HG03342 (cell line): ENCODE results near the gene SYCP1.
"Not testable (repeated sequence)": the region's sequence is repeated elsewhere in the genome, so short reads cannot be mapped to it uniquely, and the experiment has no call there.

Experiments used
- ATAC-seq: cut with Tn5 transposase; IDR thresholded peaks from one replicate; pipeline ENCODE4 v1.9.1; 2021; ENCODE audit warnings: mild to moderate bottlenecking, moderate library complexity; ENCODE audit not compliant: unreplicated experiment

SYCP1 gene

GRCh38 chr1:114854693-114855320, at the start of gene SYCP1:
Gene SYCP1 (plus strand): TSS chr1:114854863. CDS start chr1:114855465, 602 bp downstream.
- ATAC-seq, result no peak

- ATAC-seq, result no peak
These were observed 34.8 kb upstream of the SYCP1 start for GRCh38 chr1:114819869-114820268.

- no peak for ATAC-seq
These were observed 34.3 kb upstream of the SYCP1 start for GRCh38 chr1:114820392-114820791.

GRCh38 chr1:114821978-114822377, 32.7 kb upstream of the SYCP1 start:
- ATAC-seq, result no peak

GRCh38 chr1:114828251-114828650, 26.4 kb upstream of the SYCP1 start:
- ATAC-seq, result no peak

GRCh38 chr1:114830075-114830474, 24.6 kb upstream of the SYCP1 start:
- ATAC-seq, result not testable (repeated sequence)

- ATAC-seq, result no peak
These were observed 23.2 kb upstream of the SYCP1 start for GRCh38 chr1:114831276-114831994.

GRCh38 chr1:114832057-114832456, 22.6 kb upstream of the SYCP1 start:
- no peak for ATAC-seq

GRCh38 chr1:114833421-114833820, 21.2 kb upstream of the SYCP1 start:
- no peak for ATAC-seq

- ATAC-seq, result no peak
These were observed 10.4 kb upstream of the SYCP1 start for GRCh38 chr1:114844270-114844669.

- ATAC-seq, result no peak
These were observed 1.1 kb upstream of the SYCP1 start for GRCh38 chr1:114853584-114853983.

GRCh38 chr1:114861384-114861783, 6.7 kb downstream of the SYCP1 start:
- no peak for ATAC-seq

GRCh38 chr1:114892194-114892918, 37.7 kb downstream of the SYCP1 start:
- ATAC-seq, result no peak

GRCh38 chr1:114896795-114897194, 42.1 kb downstream of the SYCP1 start:
- ATAC-seq, result no peak

GRCh38 chr1:114901814-114902213, 47.2 kb downstream of the SYCP1 start:
- no peak for ATAC-seq

- ATAC-seq, result no peak
These were observed 47.7 kb downstream of the SYCP1 start for GRCh38 chr1:114902343-114902742.

GRCh38 chr1:114903480-114903879, 48.8 kb downstream of the SYCP1 start:
- no peak for ATAC-seq

- not testable (repeated sequence) for ATAC-seq
These were observed 61.1 kb downstream of the SYCP1 start for GRCh38 chr1:114915720-114916119.

GRCh38 chr1:114926607-114927006, 71.9 kb downstream of the SYCP1 start:
- ATAC-seq, result no peak

- ATAC-seq, result no peak
These were observed 72.7 kb downstream of the SYCP1 start for GRCh38 chr1:114927401-114927800.

GRCh38 chr1:114956570-114956969, 101.9 kb downstream of the SYCP1 start:
- no peak for ATAC-seq

GRCh38 chr1:114959423-114959822, 104.8 kb downstream of the SYCP1 start:
- ATAC-seq, result no peak
